Small intestine (tissue), 7 donors: ENCODE results near the gene CCDC183. TPM values are rescaled to one million over a fixed set of nuclear protein-coding genes. Genes with fewer than 3 reads are reported as not detected.
"Not testable (repeated sequence)": the region's sequence is repeated elsewhere in the genome, so short reads cannot be mapped to it uniquely, and the experiment has no call there.

Experiments
- DNase-seq, 2 donors: peaks; one replicate each; pipeline versions ENCODE4 v3.0.0 to v3.0.0-alpha.2; 2013
- FAIRE-seq: peaks from 2 replicates; lab custom pipeline; 2012; peaks lifted over from hg19 to GRCh38; lab: Jason Lieb, UNC
- H3K27ac ChIP-seq, 3 donors: one replicate each; pipeline ENCODE4 v1.5.1; 2013; ENCODE audit warnings: low read length in 2 of 3, mild to moderate bottlenecking in 2 of 3, control low read depth in 1 of 3, inconsistent platforms in 1 of 3, low read depth in 1 of 3, moderate library complexity in 1 of 3
- H3K27me3 ChIP-seq, 3 donors: one replicate each; pipeline ENCODE4 v1.6.1; 2013; ENCODE audit warnings: low read length in 3 of 3, inconsistent platforms in 1 of 3; ENCODE audit not compliant: control insufficient read depth in 3 of 3, insufficient read depth in 3 of 3
- H3K36me3 ChIP-seq, 3 donors: one replicate each; pipeline ENCODE4 v1.6.1; 2013; ENCODE audit warnings: low read length in 3 of 3, inconsistent platforms in 1 of 3, low read depth in 1 of 3, mild to moderate bottlenecking in 1 of 3, moderate library complexity in 1 of 3; ENCODE audit not compliant: control insufficient read depth in 3 of 3, insufficient read depth in 2 of 3
- H3K4me1 ChIP-seq, 3 donors: one replicate each; pipeline ENCODE4 v1.6.1; 2013; ENCODE audit warnings: low read length in 2 of 3, inconsistent platforms in 1 of 3, low read depth in 1 of 3, mild to moderate bottlenecking in 1 of 3, moderate library complexity in 1 of 3; ENCODE audit not compliant: control insufficient read depth in 3 of 3, insufficient read depth in 2 of 3
- H3K4me3 ChIP-seq, 3 donors: one replicate each; pipeline ENCODE4 v1.5.1; 2013; ENCODE audit warnings: low read length in 3 of 3, control low read depth in 1 of 3, inconsistent platforms in 1 of 3, low read depth in 1 of 3, mild to moderate bottlenecking in 1 of 3, moderate library complexity in 1 of 3
- H3K9me3 ChIP-seq, 2 donors: one replicate each; pipeline ENCODE4 v1.6.1; 2013; ENCODE audit warnings: low read depth in 1 of 2, low read length in 1 of 2; ENCODE audit not compliant: control insufficient read depth in 2 of 2, insufficient read depth in 1 of 2
- WGBS, 3 donors: extraction: QIAGEN DNeasy Blood & Tissue Kit; methylation state at CpG; one replicate each; pipeline ENCODE4 v1.1.7; 2013; 5-methylcytosine and 5-hydroxymethylcytosine counted together
- polyA plus RNA-seq, 4 donors: library from polyadenylated mRNA; stranded (reverse) in 3 of 4; unstranded in 1 of 4; fragments of 200-250 nt in 3 of 4; fragments of 120-200 nt in 1 of 4; gene quantifications; one replicate each; pipeline versions ENCODE4 v1.2.1 to v1.2.3, GENCODE V29; 2013
- donor health status: healthy with polysubstance abuse.
- donor health status: control.
- donor health status: control.
- donor health status: Bipolar disorder and iron deficiency.
- donor health status: healthy.

The CCDC183 gene
- polyA plus RNA-seq, 4 donors, result 0.40 to 37.9 (median 2.1) TPM

GRCh38 chr9:136763649-136764035 is 32.5 kb upstream of the CCDC183 start:
- peaks cover 0 to 17% (median 0%) of the 10 kb centered on the region in 3 donors for H3K4me1 ChIP-seq
- DNase-seq (no peak), FAIRE-seq (no peak)
- H3K9me3 ChIP-seq, result peaks cover 0 to 11% of the 10 kb centered on the region in 2 donors
- no peaks in the 10 kb centered on the region for H3K27me3 ChIP-seq
- H3K4me3 ChIP-seq, result no peak overlapping the region
- WGBS, 3 donors, result 85 to 87% (median 86%) methylated on average over 14 of the region's 14 CpGs
- H3K27ac ChIP-seq, result no peak overlapping the region
- H3K36me3 ChIP-seq, result no peaks in the 10 kb centered on the region

- no peak for FAIRE-seq
- no peaks in the 10 kb centered on the region for H3K36me3 ChIP-seq
- 26 to 56% (median 53%) methylated on average over 14 of the region's 14 CpGs for WGBS, 3 donors
- H3K4me1 ChIP-seq, result peaks cover 0 to 17% (median 0%) of the 10 kb centered on the region in 3 donors
- no peak within 1 kb of the TSS for H3K4me3 ChIP-seq
- DNase-seq, result peak in 1 of 2 donors; percentile 52
- H3K27me3 ChIP-seq, result no peaks in the 10 kb centered on the region
- no peak within 1 kb of the TSS for H3K27ac ChIP-seq
- peaks cover 0 to 11% of the 10 kb centered on the region in 2 donors for H3K9me3 ChIP-seq
These were observed 31.7 kb upstream of the CCDC183 start, which contains the start of gene LCN15 for GRCh38 chr9:136764301-136764891. TSS of gene LCN15 (minus strand) at chr9:136764518. CDS start at chr9:136764488, 30 bp downstream.

- Histone ChIP-seq H3K4me1 (peaks cover 0 to 20% (median 0%) of the 10 kb centered on the region in 3 donors), H3K27ac (no peak overlapping the region), H3K27me3 (no peaks in the 10 kb centered on the region), H3K4me3 (no peak overlapping the region), H3K36me3 (no peaks in the 10 kb centered on the region), H3K9me3 (peaks cover 0 to 11% of the 10 kb centered on the region in 2 donors)
- WGBS, 3 donors, result 49 to 84% (median 68%) methylated on average over 14 of the region's 14 CpGs
- DNase-seq, result peak in 1 of 2 donors; percentile 49
- no peak for FAIRE-seq
These were observed 31.1 kb upstream of the CCDC183 start for GRCh38 chr9:136765041-136765440.

DNA sequence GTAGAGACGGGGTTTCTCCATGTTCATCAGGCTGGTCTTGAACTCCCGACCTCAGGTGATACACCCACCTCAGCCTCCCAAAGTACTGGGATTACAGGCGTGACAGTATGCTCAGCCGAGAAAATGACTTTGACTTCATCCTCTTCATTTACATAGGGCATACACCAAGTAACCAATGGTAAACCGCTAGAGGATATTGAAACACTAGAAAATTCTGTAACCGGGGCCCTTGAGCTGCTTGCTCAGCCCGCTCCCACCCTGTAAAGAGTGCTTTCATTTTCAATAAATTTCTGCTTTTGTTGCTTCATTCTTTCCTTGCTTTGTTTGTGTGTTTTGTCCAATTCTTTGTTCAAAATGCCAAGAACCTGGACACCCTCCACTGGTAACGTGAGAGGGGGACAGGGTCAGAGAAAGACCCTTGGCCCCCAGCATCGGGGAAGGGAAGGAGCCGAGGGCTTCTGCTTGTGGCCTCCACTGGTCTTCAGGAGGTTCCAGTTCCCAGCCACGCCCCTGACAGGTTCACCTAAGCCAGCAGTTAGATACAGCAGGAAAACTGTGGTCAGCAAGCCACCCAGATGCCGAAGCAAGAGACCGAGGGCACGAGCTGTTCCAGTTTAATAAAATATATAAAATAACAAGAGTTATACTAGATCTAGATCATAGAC is 30.3 kb upstream of the CCDC183 start:
- DNase-seq, FAIRE-seq, H3K27me3 ChIP-seq, H3K36me3 ChIP-seq, H3K4me3 ChIP-seq: not testable (repeated sequence)
- WGBS, 3 donors, result 24 to 69% (median 38%) methylated on average over 14 of the region's 14 CpGs
- H3K27ac ChIP-seq, result peak overlapping the region in 1 of 3 donors; percentile 67
- H3K9me3 ChIP-seq, result peaks cover 0 to 11% of the 10 kb centered on the region in 2 donors
- peaks cover 0 to 20% (median 0%) of the 10 kb centered on the region in 3 donors for H3K4me1 ChIP-seq

- not testable (repeated sequence) for FAIRE-seq
- WGBS, 3 donors, result 17 to 42% (median 32%) methylated on average over 12 to 18 of the region's 18 CpGs
These were observed 29.6 kb upstream of the CCDC183 start for GRCh38 chr9:136766410-136767120.

GRCh38 chr9:136769710-136770191 is 26.4 kb upstream of the CCDC183 start:
- no peak for FAIRE-seq
- 6 to 12% (median 10%) methylated on average over 11 to 16 of the region's 16 CpGs for WGBS, 3 donors
- H3K27me3 ChIP-seq, result no peaks in the 10 kb centered on the region
- H3K36me3 ChIP-seq, result no peaks in the 10 kb centered on the region
- H3K4me3 ChIP-seq, result no peak overlapping the region
- H3K27ac ChIP-seq, result no peak overlapping the region
- H3K4me1 ChIP-seq, result peaks cover 0 to 8% (median 0%) of the 10 kb centered on the region in 3 donors
- peak in 1 of 2 donors; percentile 47 for DNase-seq
- peaks cover 1 to 28% of the 10 kb centered on the region in 2 donors for H3K9me3 ChIP-seq

More at GRCh38 chr9:136766410-136767120, 29.6 kb upstream of the CCDC183 start:
- H3K4me3 ChIP-seq, H3K36me3 ChIP-seq, H3K27me3 ChIP-seq, H3K27ac ChIP-seq: not testable (repeated sequence)
- peak in 1 of 2 donors; percentile 73 for DNase-seq
- Histone ChIP-seq H3K4me1 (peaks cover 0 to 20% (median 0%) of the 10 kb centered on the region in 3 donors), H3K9me3 (peaks cover 0 to 11% of the 10 kb centered on the region in 2 donors)

- FAIRE-seq (no peak), DNase-seq (no peak)
- Histone ChIP-seq H3K4me1 (peaks cover 0 to 10% (median 0%) of the 10 kb centered on the region in 3 donors), H3K27ac (no peak overlapping the region), H3K4me3 (no peak overlapping the region), H3K9me3 (peaks cover 1 to 26% of the 10 kb centered on the region in 2 donors), H3K36me3 (no peaks in the 10 kb centered on the region), H3K27me3 (no peaks in the 10 kb centered on the region)
- 74 to 77% (median 74%) methylated on average over 3 of the region's 3 CpGs for WGBS, 3 donors
These were observed 24.2 kb upstream of the CCDC183 start for GRCh38 chr9:136771907-136772415.
